ENCODE data around the gene SEMA3C.

The SEMA3C gene

DNA sequence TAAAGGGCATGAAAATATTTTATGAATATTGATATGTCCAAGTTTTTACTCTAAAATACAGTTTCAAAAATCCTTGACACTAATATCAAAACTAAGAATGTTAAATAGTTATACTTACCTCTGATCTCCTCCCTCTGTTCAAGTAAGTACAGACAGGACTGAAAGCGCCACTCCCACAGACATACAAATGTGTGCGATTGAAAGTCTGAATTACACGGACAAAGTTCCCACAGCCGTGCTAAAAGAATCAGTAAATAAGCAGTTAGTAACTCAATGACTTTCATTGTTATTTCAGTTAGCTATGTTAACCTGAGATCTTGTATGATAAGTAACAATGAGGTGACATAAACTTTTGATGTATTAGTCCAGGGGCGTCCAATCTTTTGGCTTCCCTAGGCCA is 100.7 kb downstream of the SEMA3C start:
- TF ChIP-seq, protein P1, sequence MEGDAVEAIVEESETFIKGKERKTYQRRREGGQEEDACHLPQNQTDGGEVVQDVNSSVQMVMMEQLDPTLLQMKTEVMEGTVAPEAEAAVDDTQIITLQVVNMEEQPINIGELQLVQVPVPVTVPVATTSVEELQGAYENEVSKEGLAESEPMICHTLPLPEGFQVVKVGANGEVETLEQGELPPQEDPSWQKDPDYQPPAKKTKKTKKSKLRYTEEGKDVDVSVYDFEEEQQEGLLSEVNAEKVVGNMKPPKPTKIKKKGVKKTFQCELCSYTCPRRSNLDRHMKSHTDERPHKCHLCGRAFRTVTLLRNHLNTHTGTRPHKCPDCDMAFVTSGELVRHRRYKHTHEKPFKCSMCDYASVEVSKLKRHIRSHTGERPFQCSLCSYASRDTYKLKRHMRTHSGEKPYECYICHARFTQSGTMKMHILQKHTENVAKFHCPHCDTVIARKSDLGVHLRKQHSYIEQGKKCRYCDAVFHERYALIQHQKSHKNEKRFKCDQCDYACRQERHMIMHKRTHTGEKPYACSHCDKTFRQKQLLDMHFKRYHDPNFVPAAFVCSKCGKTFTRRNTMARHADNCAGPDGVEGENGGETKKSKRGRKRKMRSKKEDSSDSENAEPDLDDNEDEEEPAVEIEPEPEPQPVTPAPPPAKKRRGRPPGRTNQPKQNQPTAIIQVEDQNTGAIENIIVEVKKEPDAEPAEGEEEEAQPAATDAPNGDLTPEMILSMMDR (IDR thresholded peaks at IDR 0.05; ENCODE audit: borderline replicate concordance, extremely low read depth, low read length, poor library complexity, severe bottlenecking): no peak
- TF ChIP-seq EZH2 (IDR thresholded peaks at IDR 0.05; ENCODE audit: borderline replicate concordance, low read depth, low read length, severe bottlenecking): no peak
- no peaks in the 10 kb centered on the region for H4K20me1 ChIP-seq (ENCODE audit: insufficient read depth, low read length)
- ATAC-seq (ENCODE audit: insufficient read depth, low read depth): no peak

DNA sequence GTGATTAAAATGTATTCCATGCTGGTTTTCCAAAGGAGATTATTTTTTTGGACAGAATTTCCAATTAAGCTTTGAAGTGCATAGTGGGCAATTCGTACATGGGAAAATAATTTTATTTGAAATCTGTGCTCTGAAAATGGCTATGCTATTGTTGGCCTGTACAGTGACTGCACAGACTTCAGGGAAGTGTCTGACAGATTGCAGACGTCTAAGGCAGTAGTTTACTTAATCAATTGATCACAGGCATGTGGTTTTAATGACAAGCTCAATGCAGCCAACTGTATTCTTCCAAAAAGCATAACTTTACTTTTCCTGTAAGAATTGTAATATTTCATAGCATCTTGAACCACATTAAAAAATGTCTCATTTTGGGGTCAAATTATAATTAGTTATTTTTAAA is 102.0 kb downstream of the SEMA3C start:
- no peak overlapping the region for H3K9ac ChIP-seq (ENCODE audit: low read depth, low read length)
- H3K27ac ChIP-seq (ENCODE audit: low read length): no peak overlapping the region
- no peak for ATAC-seq (ENCODE audit: insufficient read depth, low read depth)
- H3K4me1 ChIP-seq (ENCODE audit: insufficient read depth, low read length): no peaks in the 10 kb centered on the region
- H3K9me3 ChIP-seq (ENCODE audit: insufficient read depth, low read length, severe bottlenecking): no peaks in the 10 kb centered on the region
- H2AFZ ChIP-seq (ENCODE audit: low read depth, low read length): no peak overlapping the region
- H3K27me3 ChIP-seq (ENCODE audit: insufficient read depth, low read length, poor library complexity): no peaks in the 10 kb centered on the region
- TF ChIP-seq, protein P1 (IDR thresholded peaks at IDR 0.05; ENCODE audit: borderline replicate concordance, extremely low read depth, low read length, poor library complexity, severe bottlenecking): no peak
- no peak for TF ChIP-seq EZH2 (IDR thresholded peaks at IDR 0.05; ENCODE audit: borderline replicate concordance, low read depth, low read length, severe bottlenecking)
- H3K4me3 ChIP-seq (ENCODE audit: low read depth in 1 of 2, low read length in 2 of 2): no peak overlapping the region
- H3K36me3 ChIP-seq (ENCODE audit: insufficient read depth, low read length): no peaks in the 10 kb centered on the region
- H4K20me1 ChIP-seq (ENCODE audit: insufficient read depth, low read length): no peaks in the 10 kb centered on the region
- no peaks in the 10 kb centered on the region for H3K79me2 ChIP-seq (ENCODE audit: insufficient read depth, low read length)
- DNase-seq: no peak
- H3K4me2 ChIP-seq (ENCODE audit: insufficient read depth, low read length): no peak overlapping the region

More for the DNA sequence above, 100.7 kb downstream of the SEMA3C start:
- DNase-seq: no peak
- Histone ChIP-seq H3K36me3 (ENCODE audit: insufficient read depth, low read length) (no peaks in the 10 kb centered on the region), H3K9ac (ENCODE audit: low read depth, low read length) (no peak overlapping the region), H3K27me3 (ENCODE audit: insufficient read depth, low read length, poor library complexity) (no peaks in the 10 kb centered on the region), H3K79me2 (ENCODE audit: insufficient read depth, low read length) (no peaks in the 10 kb centered on the region), H3K27ac (ENCODE audit: low read length) (no peak overlapping the region), H3K9me3 (ENCODE audit: insufficient read depth, low read length, severe bottlenecking) (no peaks in the 10 kb centered on the region), H3K4me2 (ENCODE audit: insufficient read depth, low read length) (no peak overlapping the region), H2AFZ (ENCODE audit: low read depth, low read length) (no peak overlapping the region), H3K4me3 (ENCODE audit: low read depth in 1 of 2, low read length in 2 of 2) (no peak overlapping the region), H3K4me1 (ENCODE audit: insufficient read depth, low read length) (no peaks in the 10 kb centered on the region)

DNA sequence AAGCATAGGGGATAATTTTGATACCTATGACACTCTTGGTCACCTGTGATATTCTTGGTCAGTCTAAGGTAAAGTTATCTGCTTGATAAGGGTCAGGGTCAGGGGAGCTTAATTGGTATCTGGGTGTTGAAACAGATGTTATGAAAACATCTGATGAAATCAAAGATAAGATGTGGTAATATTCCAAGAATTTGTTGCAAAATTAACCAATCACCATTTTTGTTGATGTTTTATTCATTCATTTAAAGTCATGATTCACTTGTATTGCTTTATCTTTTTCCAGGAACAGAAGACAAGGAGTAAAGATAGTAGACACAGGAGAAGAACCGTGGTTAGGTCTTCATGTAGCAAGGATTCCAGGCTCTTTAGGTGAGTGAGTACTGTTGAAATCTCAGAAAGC is 103.1 kb downstream of the SEMA3C start:
- no peak for ATAC-seq (ENCODE audit: insufficient read depth, low read depth)
- no peak overlapping the region for H3K9ac ChIP-seq (ENCODE audit: low read depth, low read length)
- H4K20me1 ChIP-seq (ENCODE audit: insufficient read depth, low read length): no peaks in the 10 kb centered on the region
- H3K4me1 ChIP-seq (ENCODE audit: insufficient read depth, low read length): no peaks in the 10 kb centered on the region
- H3K27ac ChIP-seq (ENCODE audit: low read length): no peak overlapping the region
- H3K4me3 ChIP-seq (ENCODE audit: low read depth in 1 of 2, low read length in 2 of 2): no peak overlapping the region
- TF ChIP-seq EZH2 (IDR thresholded peaks at IDR 0.05; ENCODE audit: borderline replicate concordance, low read depth, low read length, severe bottlenecking): no peak
- TF ChIP-seq, protein P1 (IDR thresholded peaks at IDR 0.05; ENCODE audit: borderline replicate concordance, extremely low read depth, low read length, poor library complexity, severe bottlenecking): no peak
- H3K9me3 ChIP-seq (ENCODE audit: insufficient read depth, low read length, severe bottlenecking): no peaks in the 10 kb centered on the region
- H2AFZ ChIP-seq (ENCODE audit: low read depth, low read length): no peak overlapping the region
- H3K36me3 ChIP-seq (ENCODE audit: insufficient read depth, low read length): no peaks in the 10 kb centered on the region
- no peaks in the 10 kb centered on the region for H3K79me2 ChIP-seq (ENCODE audit: insufficient read depth, low read length)
- no peak for DNase-seq
- H3K4me2 ChIP-seq (ENCODE audit: insufficient read depth, low read length): no peak overlapping the region
- H3K27me3 ChIP-seq (ENCODE audit: insufficient read depth, low read length, poor library complexity): no peaks in the 10 kb centered on the region

DNA sequence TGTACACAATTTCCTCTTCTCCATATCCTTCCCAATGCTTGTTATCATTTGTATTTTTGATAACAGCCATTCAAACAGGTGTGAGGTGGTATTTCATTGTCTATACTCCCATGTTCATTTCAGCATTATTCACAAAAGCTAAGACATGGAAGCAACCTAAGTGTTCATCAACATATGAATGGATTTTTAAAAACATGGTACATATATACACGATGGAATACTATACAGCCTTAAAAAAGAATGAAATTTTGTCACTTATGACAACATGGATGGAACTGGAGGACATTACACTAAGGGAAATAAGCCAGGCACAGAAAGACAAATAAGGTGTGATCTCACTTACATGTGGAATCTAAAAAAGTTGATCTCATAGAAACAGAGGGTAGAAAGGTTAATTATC is 109.3 kb downstream of the SEMA3C start:
- Histone ChIP-seq H3K4me3 (ENCODE audit: low read depth in 1 of 2, low read length in 2 of 2) (no peak overlapping the region), H3K9ac (ENCODE audit: low read depth, low read length) (no peak overlapping the region), H3K27me3 (ENCODE audit: insufficient read depth, low read length, poor library complexity) (no peaks in the 10 kb centered on the region), H3K9me3 (ENCODE audit: insufficient read depth, low read length, severe bottlenecking) (no peaks in the 10 kb centered on the region), H3K27ac (ENCODE audit: low read length) (no peak overlapping the region), H3K79me2 (ENCODE audit: insufficient read depth, low read length) (no peaks in the 10 kb centered on the region), H3K36me3 (ENCODE audit: insufficient read depth, low read length) (no peaks in the 10 kb centered on the region), H3K4me1 (ENCODE audit: insufficient read depth, low read length) (no peaks in the 10 kb centered on the region), H3K4me2 (ENCODE audit: insufficient read depth, low read length) (no peak overlapping the region), H2AFZ (ENCODE audit: low read depth, low read length) (no peak overlapping the region), H4K20me1 (ENCODE audit: insufficient read depth, low read length) (no peaks in the 10 kb centered on the region)
- DNase-seq (no peak), ATAC-seq (ENCODE audit: insufficient read depth, low read depth) (no peak)
- no peak for TF ChIP-seq EZH2 (IDR thresholded peaks at IDR 0.05; ENCODE audit: borderline replicate concordance, low read depth, low read length, severe bottlenecking)
- TF ChIP-seq, protein P1 (IDR thresholded peaks at IDR 0.05; ENCODE audit: borderline replicate concordance, extremely low read depth, low read length, poor library complexity, severe bottlenecking): no peak
